K562 (cell line): ENCODE measurements around the gene INA. TPM values are rescaled to one million over a fixed set of nuclear protein-coding genes. Genes with fewer than 3 reads are reported as not detected.

ENCODE experiments used
- ATAC-seq: fragments of 200-7000 bp; cut with Tn5 transposase; 3 replicates; pipeline ENCODE4 v1.9.1; 2020; ENCODE audit warnings: moderate library complexity
- BruUV-seq: library from RNA; stranded (reverse); fragments of 400-500 nt; replicated peaks from 2 replicates; lab custom pipeline; 2021; lab: Mats Ljungman, UMichigan
- CTCF ChIA-PET: fragments of 300-600 bp; formaldehyde crosslinking; extraction: SDS; loops from one replicate; lab custom pipeline; 2021; ENCODE audit warnings: low intra/inter-chr PET ratio; lab: Yijun Ruan, JAX
- POLR2A ChIA-PET: fragments of 300-600, 350-650 bp; sonication (Branson Sonifier 250); formaldehyde crosslinking; extraction: SDS; loops from one replicate; lab custom pipeline; 2021; ENCODE audit warnings: antibody characterized with exemption, inconsistent platforms; lab: Yijun Ruan, JAX
- DNase-seq, 4 experiments: peaks; one replicate each; pipeline versions ENCODE4 v3.0.0 to v3.0.0-alpha.2; 2011 to 2018; ENCODE audit warnings: low spot score in 3 of 4, mixed read lengths in 3 of 4; ENCODE audit errors: extremely low read depth in 1 of 4
- FAIRE-seq: peaks from 2 replicates; lab custom pipeline; 2011; peaks lifted over from hg19 to GRCh38; lab: Jason Lieb, UNC
- H2AFZ ChIP-seq: 2 replicates; pipeline ENCODE4 v1.6.0; 2011; ENCODE audit warnings: low read depth, low read length, control low read depth, inconsistent platforms
- H3K27ac ChIP-seq: fragments of 200-600 bp; 3 replicates; pipeline ENCODE4 v1.8.0; 2011; ENCODE audit warnings: low read depth, mild to moderate bottlenecking, control low read depth, inconsistent platforms, low read length, moderate library complexity, mixed read lengths; ENCODE audit errors: extremely low read depth
- H3K27me3 ChIP-seq, 2 experiments: fragments of 300-600 bp in 1 of 2; 2 replicates in 1 of 2; 3 replicates in 1 of 2; pipeline versions ENCODE4 v1.6.0 to v1.8.0; 2011; ENCODE audit warnings: inconsistent platforms in 2 of 2, low read length in 2 of 2, mild to moderate bottlenecking in 1 of 2, mixed read lengths in 1 of 2, moderate library complexity in 1 of 2; ENCODE audit not compliant: control insufficient read depth in 2 of 2, insufficient read depth in 2 of 2
- H3K36me3 ChIP-seq: fragments of 300-600 bp; 3 replicates; pipeline ENCODE4 v1.8.0; 2011; ENCODE audit warnings: mild to moderate bottlenecking, low read length, inconsistent platforms; ENCODE audit not compliant: control insufficient read depth, insufficient read depth
- H3K4me1 ChIP-seq, 2 experiments: fragments of 200-600 bp in 1 of 2; replicated peaks in 1 of 2; 2 replicates in 1 of 2; 3 replicates in 1 of 2; pipeline versions ENCODE4 v1.5.1 to v1.8.0; 2011; ENCODE audit warnings: inconsistent platforms in 2 of 2, low read length in 2 of 2, mild to moderate bottlenecking in 1 of 2, mixed read lengths in 1 of 2, moderate library complexity in 1 of 2; ENCODE audit not compliant: control insufficient read depth in 2 of 2, insufficient read depth in 2 of 2
- H3K4me2 ChIP-seq: 2 replicates; pipeline ENCODE4 v1.6.1; 2011; ENCODE audit warnings: low read length, control low read depth, inconsistent platforms, mixed read lengths; ENCODE audit not compliant: insufficient read depth
- H3K4me3 ChIP-seq: fragments of 200-600 bp; sonication (generic), shearing (Covaris generic); 2 replicates; pipeline ENCODE4 v1.5.1; 2016; ENCODE audit warnings: control low read depth, inconsistent platforms
- H3K79me2 ChIP-seq: fragments of 200-600 bp; 3 replicates; pipeline ENCODE4 v1.8.0; 2011; ENCODE audit warnings: low read length, inconsistent platforms; ENCODE audit not compliant: control insufficient read depth, insufficient read depth
- H3K9ac ChIP-seq, 2 experiments: 2 replicates each; pipeline versions ENCODE4 v1.6.0 to v1.6.1; 2011; ENCODE audit warnings: low read depth in 2 of 2, low read length in 2 of 2, control low read depth in 1 of 2, inconsistent platforms in 1 of 2, mild to moderate bottlenecking in 1 of 2, mixed read lengths in 1 of 2; ENCODE audit not compliant: insufficient read depth in 1 of 2
- H3K9me1 ChIP-seq: one replicate; pipeline ENCODE4 v1.6.0; 2011; ENCODE audit warnings: inconsistent platforms, mild to moderate bottlenecking, low read length, moderate library complexity; ENCODE audit not compliant: control insufficient read depth, insufficient read depth
- H3K9me3 ChIP-seq: replicated peaks from 2 replicates; pipeline ENCODE4 v1.5.1; 2011; ENCODE audit warnings: low read depth, low read length, inconsistent platforms; ENCODE audit not compliant: control insufficient read depth, insufficient read depth
- H4K20me1 ChIP-seq: replicated peaks from 2 replicates; pipeline ENCODE4 v1.6.1; 2011; ENCODE audit warnings: low read length, inconsistent platforms, mixed read lengths; ENCODE audit not compliant: control insufficient read depth, insufficient read depth
- CBX8 ChIP-seq: fragments of 200-600 bp; sonication (generic); IDR thresholded peaks from 2 replicates; pipeline ENCODE4 v1.6.1; 2012; ENCODE audit warnings: borderline replicate concordance, mixed run types, low read depth, mild to moderate bottlenecking, moderate library complexity, mixed read lengths, low read length, control low read depth, inconsistent platforms; ENCODE audit not compliant: poor library complexity, severe bottlenecking; ENCODE audit errors: extremely low read depth
- NBN ChIP-seq: fragments of 450-650 bp; IDR thresholded peaks from 2 replicates; pipeline ENCODE4 v1.6.1; 2016; ENCODE audit warnings: low read depth, mild to moderate bottlenecking
- NFIC ChIP-seq: fragments of 450-650 bp; IDR thresholded peaks from 2 replicates; pipeline ENCODE4 v1.6.1; 2017; ENCODE audit warnings: mild to moderate bottlenecking, inconsistent platforms
- OTX1 ChIP-seq: fragments of 450-650 bp; formaldehyde crosslinking; IDR thresholded peaks from 2 replicates; pipeline ENCODE4 v1.4.0; 2022; ENCODE audit warnings: mild to moderate bottlenecking
- ZZZ3 ChIP-seq: fragments of 450-650 bp; IDR thresholded peaks from 2 replicates; pipeline ENCODE4 v1.6.1; 2016; ENCODE audit warnings: antibody characterized with exemption, mild to moderate bottlenecking, moderate library complexity
- WGBS: fragments of 100-300 bp; shearing (Covaris generic); methylation state at CpG from one replicate; pipeline ENCODE4 v1.1.6; 2016; ENCODE audit warnings: low coverage, mixed read lengths; ENCODE audit not compliant: insufficient coverage; ENCODE audit errors: missing lambda C conversion rate; 5-methylcytosine and 5-hydroxymethylcytosine counted together
- in situ Hi-C: fragments of 300-500 bp; cut with MboI; formaldehyde crosslinking; loops from 4 replicates; pipeline ENCODE4 v1.15.0; 2018; ENCODE audit warnings: inconsistent platforms, mixed read lengths
- intact Hi-C: fragments of 100-400 bp; cut with micrococcal nuclease; formaldehyde crosslinking; loops from 2 replicates; pipeline ENCODE4 v1.14.2; 2022
- polyA plus RNA-seq, 8 experiments: library from polyadenylated mRNA; depleted of rRNA in 4 of 8; stranded (reverse) in 5 of 8; unstranded in 3 of 8; fragments of >200 nt; fragmentation: Nextera tagmentation in 2 of 8; fragmentation: Illumina TruSeq in 1 of 8; extraction: Ambion mirVana in 2 of 8; extraction: Trizol in 1 of 8; gene quantifications; 2 replicates each; pipeline versions ENCODE4 v1.2.1 to v1.2.3, GENCODE V29; 2011 to 2014; ENCODE audit warnings: inconsistent platforms in 1 of 8, missing spikeins in 1 of 8
- total RNA-seq, 7 experiments: library from RNA; depleted of rRNA in 6 of 7; stranded (reverse); fragments of >200 nt in 6 of 7; fragmentation: Illumina TruSeq in 2 of 7; extraction: Trizol in 2 of 7; gene quantifications; 2 replicates each; pipeline versions ENCODE4 v1.2.1 to v1.2.3, GENCODE V29; 2011 to 2021; ENCODE audit warnings: low replicate concordance in 1 of 7
- TF ChIP-seq, protein P1 (sequence below): fragments of 150-350 bp; IDR thresholded peaks from 2 replicates; pipeline ENCODE4 v1.6.1; 2014; ENCODE audit warnings: low read depth, mild to moderate bottlenecking, low read length, borderline replicate concordance
- TF ChIP-seq, protein P2 (sequence below): sonication (generic); formaldehyde crosslinking; IDR thresholded peaks from 2 replicates; pipeline ENCODE4 v1.8.1; 2023; ENCODE audit warnings: mild to moderate bottlenecking, missing genetic modification reagents
- TF ChIP-seq, protein P3 (sequence below): sonication (generic); formaldehyde crosslinking; IDR thresholded peaks from 2 replicates; pipeline ENCODE4 v1.8.1; 2023; ENCODE audit warnings: mild to moderate bottlenecking, missing genetic modification reagents

Gene INA
- total and polyA plus RNA-seq, 9 of the 15 experiments (the other 6 are each of a cell fraction or from before 2014, with no cell fraction given), result not detected

DNA sequence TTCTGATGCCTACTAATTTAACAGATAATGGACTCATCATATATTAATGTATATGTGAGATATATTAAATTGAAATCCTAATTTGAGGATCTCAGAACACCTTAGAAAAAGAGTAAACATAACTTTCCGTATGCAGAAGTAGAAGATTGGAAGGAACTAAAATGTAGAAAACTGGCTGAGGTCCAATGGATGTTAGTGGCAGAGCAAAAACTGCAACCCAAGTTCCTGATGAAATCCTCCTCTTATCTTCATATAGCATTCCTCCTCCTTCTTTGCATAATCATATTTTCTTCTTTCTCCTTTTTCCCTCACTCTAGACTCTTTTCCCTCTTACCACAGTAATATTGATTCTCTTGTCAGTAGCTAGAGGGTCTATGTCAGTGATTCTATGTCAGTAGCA, 6.0 kb downstream of the INA start:
- POLR2A ChIA-PET, result no interaction called here
- DNase-seq, result no peak
- no peaks in the 10 kb centered on the region; the same call in 1 of the 2 replicates for H4K20me1 ChIP-seq
- no peaks in the 10 kb centered on the region for H3K9me1 ChIP-seq
- in situ Hi-C loops, result no loop called here
- no peak overlapping the region for H3K27ac ChIP-seq
- H3K9me3 ChIP-seq, result no peaks in the 10 kb centered on the region
- no peaks in the 10 kb centered on the region for H3K36me3 ChIP-seq
- TF ChIP-seq OTX1 (no peak), NFIC (0 out of 2 replicates have a peak, but pooled peaks have one; percentile 21)
- intact Hi-C loops, result no loop called here
- ATAC-seq, result no peak
- 0% methylated on average over 1 of the region's 1 CpG for WGBS
- BruUV-seq, result no TSS peak
- peaks cover 0 to 3% of the 10 kb centered on the region in 2 experiments; a peak in 1 of 5 replicates for H3K4me1 ChIP-seq
- H2AFZ ChIP-seq, result no peak overlapping the region
- H3K27me3 ChIP-seq, result peaks cover 4 to 11% of the 10 kb centered on the region in 2 experiments; a peak in 3 of 5 replicates
- H3K79me2 ChIP-seq, result no peaks in the 10 kb centered on the region
- H3K9ac ChIP-seq, result no peak overlapping the region
- H3K4me2 ChIP-seq, result no peak overlapping the region
- CTCF ChIA-PET, result no interaction called here
- no peak overlapping the region for H3K4me3 ChIP-seq
- FAIRE-seq, result no peak

DNA sequence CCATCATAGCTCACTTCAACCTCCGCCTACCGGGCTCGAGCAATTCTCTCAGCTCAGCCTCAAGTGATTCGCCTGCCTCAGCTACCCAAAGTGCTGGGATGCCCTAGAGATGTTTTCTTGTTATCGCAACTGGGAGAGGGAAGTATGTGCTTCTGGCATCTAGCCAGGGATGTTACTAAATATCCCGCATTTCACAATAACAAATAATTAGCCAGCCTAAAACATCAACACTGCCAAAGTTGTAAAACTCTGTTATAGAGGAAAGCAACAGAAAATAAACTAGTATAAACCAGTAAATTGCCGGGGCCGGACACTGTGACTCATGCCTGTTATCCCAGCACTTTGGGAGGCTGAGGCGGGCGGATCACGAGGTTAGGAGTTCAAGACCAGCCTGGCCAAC, 7.2 kb downstream of the INA start:
- FAIRE-seq (no peak), ATAC-seq (no peak), DNase-seq (no peak)
- Histone ChIP-seq H2AFZ (no peak overlapping the region), H3K27ac (no peak overlapping the region), H3K79me2 (no peaks in the 10 kb centered on the region), H3K4me1 (peaks cover 0 to 3% of the 10 kb centered on the region in 2 experiments; a peak in 1 of 5 replicates), H3K4me3 (no peak overlapping the region), H3K4me2 (no peak overlapping the region), H3K9ac (no peak overlapping the region), H3K9me3 (no peaks in the 10 kb centered on the region), H3K27me3 (peaks cover 6 to 11% of the 10 kb centered on the region in 2 experiments; a peak in 3 of 5 replicates), H3K36me3 (no peaks in the 10 kb centered on the region), H4K20me1 (no peaks in the 10 kb centered on the region), H3K9me1 (no peaks in the 10 kb centered on the region)
- ChIA-PET CTCF (no interaction called here), POLR2A (no interaction called here)
- 3% methylated on average over 11 of the region's 11 CpGs for WGBS
- intact Hi-C loops, result no loop called here
- BruUV-seq, result no TSS peak
- in situ Hi-C loops, result no loop called here
- TF ChIP-seq, protein P1, sequence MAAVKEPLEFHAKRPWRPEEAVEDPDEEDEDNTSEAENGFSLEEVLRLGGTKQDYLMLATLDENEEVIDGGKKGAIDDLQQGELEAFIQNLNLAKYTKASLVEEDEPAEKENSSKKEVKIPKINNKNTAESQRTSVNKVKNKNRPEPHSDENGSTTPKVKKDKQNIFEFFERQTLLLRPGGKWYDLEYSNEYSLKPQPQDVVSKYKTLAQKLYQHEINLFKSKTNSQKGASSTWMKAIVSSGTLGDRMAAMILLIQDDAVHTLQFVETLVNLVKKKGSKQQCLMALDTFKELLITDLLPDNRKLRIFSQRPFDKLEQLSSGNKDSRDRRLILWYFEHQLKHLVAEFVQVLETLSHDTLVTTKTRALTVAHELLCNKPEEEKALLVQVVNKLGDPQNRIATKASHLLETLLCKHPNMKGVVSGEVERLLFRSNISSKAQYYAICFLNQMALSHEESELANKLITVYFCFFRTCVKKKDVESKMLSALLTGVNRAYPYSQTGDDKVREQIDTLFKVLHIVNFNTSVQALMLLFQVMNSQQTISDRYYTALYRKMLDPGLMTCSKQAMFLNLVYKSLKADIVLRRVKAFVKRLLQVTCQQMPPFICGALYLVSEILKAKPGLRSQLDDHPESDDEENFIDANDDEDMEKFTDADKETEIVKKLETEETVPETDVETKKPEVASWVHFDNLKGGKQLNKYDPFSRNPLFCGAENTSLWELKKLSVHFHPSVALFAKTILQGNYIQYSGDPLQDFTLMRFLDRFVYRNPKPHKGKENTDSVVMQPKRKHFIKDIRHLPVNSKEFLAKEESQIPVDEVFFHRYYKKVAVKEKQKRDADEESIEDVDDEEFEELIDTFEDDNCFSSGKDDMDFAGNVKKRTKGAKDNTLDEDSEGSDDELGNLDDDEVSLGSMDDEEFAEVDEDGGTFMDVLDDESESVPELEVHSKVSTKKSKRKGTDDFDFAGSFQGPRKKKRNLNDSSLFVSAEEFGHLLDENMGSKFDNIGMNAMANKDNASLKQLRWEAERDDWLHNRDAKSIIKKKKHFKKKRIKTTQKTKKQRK, result no peak
- TF ChIP-seq NBN (no peak), CBX8 (no peak), ZZZ3 (no peak)
- TF ChIP-seq, protein P2, sequence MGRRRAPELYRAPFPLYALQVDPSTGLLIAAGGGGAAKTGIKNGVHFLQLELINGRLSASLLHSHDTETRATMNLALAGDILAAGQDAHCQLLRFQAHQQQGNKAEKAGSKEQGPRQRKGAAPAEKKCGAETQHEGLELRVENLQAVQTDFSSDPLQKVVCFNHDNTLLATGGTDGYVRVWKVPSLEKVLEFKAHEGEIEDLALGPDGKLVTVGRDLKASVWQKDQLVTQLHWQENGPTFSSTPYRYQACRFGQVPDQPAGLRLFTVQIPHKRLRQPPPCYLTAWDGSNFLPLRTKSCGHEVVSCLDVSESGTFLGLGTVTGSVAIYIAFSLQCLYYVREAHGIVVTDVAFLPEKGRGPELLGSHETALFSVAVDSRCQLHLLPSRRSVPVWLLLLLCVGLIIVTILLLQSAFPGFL (CRISPR knock-in tag), result no peak
- TF ChIP-seq, protein P3, sequence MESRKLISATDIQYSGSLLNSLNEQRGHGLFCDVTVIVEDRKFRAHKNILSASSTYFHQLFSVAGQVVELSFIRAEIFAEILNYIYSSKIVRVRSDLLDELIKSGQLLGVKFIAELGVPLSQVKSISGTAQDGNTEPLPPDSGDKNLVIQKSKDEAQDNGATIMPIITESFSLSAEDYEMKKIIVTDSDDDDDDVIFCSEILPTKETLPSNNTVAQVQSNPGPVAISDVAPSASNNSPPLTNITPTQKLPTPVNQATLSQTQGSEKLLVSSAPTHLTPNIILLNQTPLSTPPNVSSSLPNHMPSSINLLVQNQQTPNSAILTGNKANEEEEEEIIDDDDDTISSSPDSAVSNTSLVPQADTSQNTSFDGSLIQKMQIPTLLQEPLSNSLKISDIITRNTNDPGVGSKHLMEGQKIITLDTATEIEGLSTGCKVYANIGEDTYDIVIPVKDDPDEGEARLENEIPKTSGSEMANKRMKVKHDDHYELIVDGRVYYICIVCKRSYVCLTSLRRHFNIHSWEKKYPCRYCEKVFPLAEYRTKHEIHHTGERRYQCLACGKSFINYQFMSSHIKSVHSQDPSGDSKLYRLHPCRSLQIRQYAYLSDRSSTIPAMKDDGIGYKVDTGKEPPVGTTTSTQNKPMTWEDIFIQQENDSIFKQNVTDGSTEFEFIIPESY, result no peak
